ENCODE results near the gene SULT1A3. TPM values are rescaled to one million over a fixed set of nuclear protein-coding genes. Genes with fewer than 3 reads are reported as not detected.
"Not testable (repeated sequence)": the region's sequence is repeated elsewhere in the genome, so short reads cannot be mapped to it uniquely, and the experiment has no call there.

Gene SULT1A3
- 33.0 and 33.3 TPM in 2 replicates for total RNA-seq
- long read RNA-seq, partial matches to known transcripts: 0 of 1 reads
- long read RNA-seq, other reads (novel, unspliced or antisense): 0 of 1 reads

DNA sequence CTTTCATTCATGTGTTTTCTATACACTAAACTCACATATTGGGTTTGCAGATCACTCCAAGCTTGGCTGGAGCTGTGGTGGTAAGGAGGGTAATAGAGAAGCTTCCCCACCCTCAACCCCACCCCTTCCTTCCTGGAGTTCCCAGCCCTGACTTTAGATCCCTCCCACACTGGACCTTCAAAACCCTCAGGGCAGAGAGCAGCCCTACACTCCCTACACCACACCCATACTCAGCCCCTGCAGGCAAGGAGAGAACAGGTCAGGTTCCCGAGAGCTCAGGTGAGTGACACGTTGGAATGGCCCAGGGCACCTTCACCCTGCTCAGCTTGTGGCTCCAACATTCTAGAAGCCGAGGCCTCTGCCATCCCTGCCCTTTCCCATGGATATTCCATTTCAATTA, at the start of gene SULT1A3:
TSS of gene SULT1A3 (plus strand) at position 207 of the 400 bp plus-strand sequence. CDS start 1,474 bp downstream, outside the sequence.
- not testable (repeated sequence) for H3K36me3 Mint-ChIP-seq (ENCODE audit: insufficient read depth); H3K27ac Mint-ChIP-seq; H3K27me3 Mint-ChIP-seq

DNA sequence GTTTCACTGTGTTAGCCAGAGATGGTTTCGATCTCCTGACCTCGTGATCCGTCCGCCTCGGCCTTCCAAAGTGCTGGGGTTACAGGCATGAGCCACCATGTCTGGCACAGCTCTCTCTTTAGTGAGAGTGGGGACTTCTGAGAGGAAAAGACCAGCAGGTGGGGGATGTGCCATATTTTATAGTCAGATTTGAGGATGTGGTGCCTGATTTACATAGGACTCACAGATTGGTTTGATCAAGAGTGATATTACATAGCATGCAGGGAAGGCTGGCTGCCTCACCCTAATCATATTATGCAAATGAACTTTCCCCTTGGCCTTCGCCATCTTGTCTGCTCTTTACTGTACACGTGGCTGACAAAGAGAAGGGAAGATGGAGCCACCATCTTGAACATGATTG, 48.0 kb upstream of the SULT1A3 start:
- Mint-ChIP-seq H3K4me1 (ENCODE audit: low read depth) (no peaks in the 10 kb centered on the region), H3K4me3 (ENCODE audit: low read depth) (no peak overlapping the region), H3K36me3 (ENCODE audit: insufficient read depth) (no peaks in the 10 kb centered on the region), H3K9me3 (ENCODE audit: low read depth) (peaks cover 6% of the 10 kb centered on the region), H3K27me3 (no peaks in the 10 kb centered on the region), H3K27ac (no peak overlapping the region)
- DNase-seq (ENCODE audit: low spot score, unreplicated experiment): no peak
- TF ChIP-seq, protein P1, sequence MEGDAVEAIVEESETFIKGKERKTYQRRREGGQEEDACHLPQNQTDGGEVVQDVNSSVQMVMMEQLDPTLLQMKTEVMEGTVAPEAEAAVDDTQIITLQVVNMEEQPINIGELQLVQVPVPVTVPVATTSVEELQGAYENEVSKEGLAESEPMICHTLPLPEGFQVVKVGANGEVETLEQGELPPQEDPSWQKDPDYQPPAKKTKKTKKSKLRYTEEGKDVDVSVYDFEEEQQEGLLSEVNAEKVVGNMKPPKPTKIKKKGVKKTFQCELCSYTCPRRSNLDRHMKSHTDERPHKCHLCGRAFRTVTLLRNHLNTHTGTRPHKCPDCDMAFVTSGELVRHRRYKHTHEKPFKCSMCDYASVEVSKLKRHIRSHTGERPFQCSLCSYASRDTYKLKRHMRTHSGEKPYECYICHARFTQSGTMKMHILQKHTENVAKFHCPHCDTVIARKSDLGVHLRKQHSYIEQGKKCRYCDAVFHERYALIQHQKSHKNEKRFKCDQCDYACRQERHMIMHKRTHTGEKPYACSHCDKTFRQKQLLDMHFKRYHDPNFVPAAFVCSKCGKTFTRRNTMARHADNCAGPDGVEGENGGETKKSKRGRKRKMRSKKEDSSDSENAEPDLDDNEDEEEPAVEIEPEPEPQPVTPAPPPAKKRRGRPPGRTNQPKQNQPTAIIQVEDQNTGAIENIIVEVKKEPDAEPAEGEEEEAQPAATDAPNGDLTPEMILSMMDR (IDR thresholded peaks at IDR 0.05; ENCODE audit: unreplicated experiment): no peak

More for the DNA sequence above, at the start of gene SULT1A3:
- H3K9me3 Mint-ChIP-seq (ENCODE audit: low read depth); DNase-seq (ENCODE audit: low spot score, unreplicated experiment); H3K4me3 Mint-ChIP-seq (ENCODE audit: low read depth); H3K4me1 Mint-ChIP-seq (ENCODE audit: low read depth): not testable (repeated sequence)

DNA sequence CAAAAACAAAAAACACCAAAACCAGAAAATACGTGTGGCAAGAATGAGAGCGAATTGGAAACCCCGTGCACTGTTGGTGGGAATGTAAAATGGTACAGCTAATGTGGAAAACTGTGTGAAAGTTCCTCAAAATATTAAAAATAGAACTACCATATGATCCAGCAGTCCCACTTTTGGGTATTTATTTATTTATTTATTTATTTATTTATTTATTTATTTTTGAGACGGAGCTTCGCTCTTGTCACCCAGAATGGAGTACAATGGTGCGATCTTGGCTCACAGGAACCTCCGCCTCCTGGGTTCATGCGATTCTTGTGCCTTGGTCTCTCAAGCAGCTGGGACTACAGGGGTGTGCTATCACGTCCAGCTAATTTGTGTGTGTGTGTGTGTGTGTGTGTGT, 46.5 kb upstream of the SULT1A3 start:
- H3K27ac Mint-ChIP-seq: no peak overlapping the region
- DNase-seq (ENCODE audit: low spot score, unreplicated experiment): no peak
- H3K4me1 Mint-ChIP-seq (ENCODE audit: low read depth): no peaks in the 10 kb centered on the region
- no peaks in the 10 kb centered on the region for H3K27me3 Mint-ChIP-seq
- H3K36me3 Mint-ChIP-seq (ENCODE audit: insufficient read depth): no peaks in the 10 kb centered on the region
- H3K9me3 Mint-ChIP-seq (ENCODE audit: low read depth): peaks cover 6% of the 10 kb centered on the region
- no peak overlapping the region for H3K4me3 Mint-ChIP-seq (ENCODE audit: low read depth)
- TF ChIP-seq, protein P1 (IDR thresholded peaks at IDR 0.05; ENCODE audit: unreplicated experiment): no peak

DNA sequence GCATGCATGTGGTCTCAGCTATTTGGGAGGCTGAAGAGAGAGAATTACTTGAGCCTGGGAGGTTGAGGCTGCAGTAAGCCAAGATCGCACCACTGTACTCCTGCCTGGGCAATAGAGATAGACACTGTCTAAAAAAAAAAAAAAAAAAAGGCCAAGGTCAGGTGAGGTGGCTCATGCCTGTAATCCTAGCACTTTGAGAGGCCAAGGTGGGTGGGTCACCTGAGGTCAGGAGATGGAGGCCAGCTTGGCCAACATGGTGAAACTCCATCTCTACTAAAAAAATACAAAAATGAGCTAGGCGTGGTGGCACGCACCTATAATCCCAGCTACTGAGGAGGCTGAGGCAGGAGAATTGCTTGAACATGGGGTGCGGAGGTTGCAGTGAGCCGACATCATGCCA, 43.9 kb upstream of the SULT1A3 start:
- peaks cover 3% of the 10 kb centered on the region for H3K9me3 Mint-ChIP-seq (ENCODE audit: low read depth)
- H3K36me3 Mint-ChIP-seq (ENCODE audit: insufficient read depth): no peaks in the 10 kb centered on the region
- no peaks in the 10 kb centered on the region for H3K4me1 Mint-ChIP-seq (ENCODE audit: low read depth)
- no peak for DNase-seq (ENCODE audit: low spot score, unreplicated experiment)
- no peaks in the 10 kb centered on the region for H3K27me3 Mint-ChIP-seq
- TF ChIP-seq, protein P1 (IDR thresholded peaks at IDR 0.05; ENCODE audit: unreplicated experiment): no peak
- H3K4me3 Mint-ChIP-seq (ENCODE audit: low read depth): no peak overlapping the region
- H3K27ac Mint-ChIP-seq: no peak overlapping the region

DNA sequence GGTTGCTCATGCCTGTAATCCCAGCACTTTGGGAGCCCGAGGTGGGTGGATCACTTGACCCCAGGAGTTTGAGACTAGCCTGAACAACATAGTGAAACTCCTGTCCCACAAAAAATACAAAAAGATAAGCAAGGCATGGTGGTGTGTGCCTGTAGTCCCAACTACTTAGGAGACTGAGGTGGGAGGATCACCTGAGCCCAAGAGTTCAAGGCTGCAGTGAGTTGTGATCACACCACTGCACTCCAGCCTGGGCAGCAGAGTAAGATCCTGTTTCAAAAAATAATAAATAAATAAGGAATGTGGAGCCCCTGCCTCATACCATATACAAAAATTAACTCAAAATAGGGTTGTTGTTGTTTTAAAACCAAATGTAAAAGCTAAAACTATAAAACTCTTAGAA, 41.8 kb upstream of the SULT1A3 start:
- H3K36me3 Mint-ChIP-seq (ENCODE audit: insufficient read depth): no peaks in the 10 kb centered on the region

DNA sequence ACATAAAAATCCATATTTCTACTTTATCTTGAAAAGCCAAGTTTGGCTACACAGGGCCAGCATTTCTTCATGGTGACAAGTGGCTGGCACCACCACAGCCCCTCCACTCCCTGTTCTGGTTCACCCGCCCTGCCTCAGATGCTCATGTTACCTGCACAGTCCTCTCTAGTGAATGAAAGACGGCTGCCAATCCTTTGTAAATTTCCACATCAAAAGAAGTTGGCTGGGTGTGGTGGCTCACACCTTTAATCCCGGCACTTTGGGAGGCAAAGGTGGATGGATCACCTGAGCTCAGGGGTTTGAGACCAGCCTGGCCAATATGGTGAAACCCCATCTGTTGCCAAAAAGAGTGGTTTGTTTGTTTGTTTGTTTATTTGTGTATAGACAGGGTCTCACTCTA, 35.5 kb upstream of the SULT1A3 start:
- no peak overlapping the region for H3K4me3 Mint-ChIP-seq (ENCODE audit: low read depth)
- no peaks in the 10 kb centered on the region for H3K9me3 Mint-ChIP-seq (ENCODE audit: low read depth)
- peaks cover 1% of the 10 kb centered on the region for H3K36me3 Mint-ChIP-seq (ENCODE audit: insufficient read depth)
- no peaks in the 10 kb centered on the region for H3K4me1 Mint-ChIP-seq (ENCODE audit: low read depth)
- TF ChIP-seq, protein P1 (IDR thresholded peaks at IDR 0.05; ENCODE audit: unreplicated experiment): no peak
- H3K27me3 Mint-ChIP-seq: peaks cover 2% of the 10 kb centered on the region
- DNase-seq (ENCODE audit: low spot score, unreplicated experiment): no peak
- no peak overlapping the region for H3K27ac Mint-ChIP-seq

More for the DNA sequence above, 41.8 kb upstream of the SULT1A3 start:
- Mint-ChIP-seq H3K4me3 (ENCODE audit: low read depth) (no peak overlapping the region), H3K27ac (no peak overlapping the region), H3K4me1 (ENCODE audit: low read depth) (no peaks in the 10 kb centered on the region), H3K27me3 (no peaks in the 10 kb centered on the region), H3K9me3 (ENCODE audit: low read depth) (peaks cover 3% of the 10 kb centered on the region)
- DNase-seq (ENCODE audit: low spot score, unreplicated experiment): no peak
- TF ChIP-seq, protein P1 (IDR thresholded peaks at IDR 0.05; ENCODE audit: unreplicated experiment): no peak
